GM18520 (cell line): ENCODE data around the gene HIVEP3.
"Not testable (repeated sequence)": the region's sequence is repeated elsewhere in the genome, so short reads cannot be mapped to it uniquely, and the experiment has no call there.

Source experiments
- ATAC-seq: cut with Tn5 transposase; IDR thresholded peaks from one replicate; pipeline ENCODE4 v1.9.1; 2021; ENCODE audit not compliant: unreplicated experiment

HIVEP3 gene

DNA sequence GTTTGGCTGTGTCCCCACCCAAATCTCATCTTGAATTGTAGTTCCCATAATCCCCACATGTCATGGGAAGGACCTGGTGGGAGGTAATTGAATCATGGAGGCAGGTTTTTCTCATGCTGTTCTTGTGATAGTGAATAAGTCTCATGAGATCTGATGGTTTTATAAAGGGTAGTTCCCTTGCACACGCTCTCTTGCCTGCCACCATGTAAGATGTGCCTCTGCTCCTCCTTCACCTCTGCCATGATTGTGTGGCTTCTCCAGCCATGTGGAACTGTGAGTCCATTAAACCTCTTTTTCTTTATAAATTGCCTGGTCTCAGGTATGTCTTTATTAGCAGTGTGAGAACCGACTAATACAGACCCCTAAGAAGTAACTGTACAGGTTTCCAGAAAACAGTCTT is 2.5 kb upstream of the HIVEP3 start:
- ATAC-seq = not testable (repeated sequence)

DNA sequence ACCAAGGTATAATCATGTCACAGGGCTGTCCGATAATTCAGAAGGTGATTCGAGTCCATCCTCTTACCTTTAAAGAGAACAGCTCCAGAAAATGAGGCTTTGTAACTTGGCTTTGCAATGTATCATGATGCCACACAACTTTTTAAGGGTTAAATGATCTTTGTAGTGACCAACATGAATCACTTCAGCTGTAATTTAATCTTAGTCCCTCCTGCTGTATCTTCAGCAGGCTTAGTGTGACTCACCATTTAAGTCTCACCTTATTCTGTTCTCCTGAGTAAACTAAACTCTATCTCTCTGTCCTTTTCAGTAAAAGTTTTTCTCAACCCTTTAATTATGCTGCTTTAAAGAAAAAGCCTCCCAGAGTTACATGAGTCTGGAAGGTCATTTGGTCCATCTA is 1.9 kb upstream of the HIVEP3 start:
- ATAC-seq = no peak

DNA sequence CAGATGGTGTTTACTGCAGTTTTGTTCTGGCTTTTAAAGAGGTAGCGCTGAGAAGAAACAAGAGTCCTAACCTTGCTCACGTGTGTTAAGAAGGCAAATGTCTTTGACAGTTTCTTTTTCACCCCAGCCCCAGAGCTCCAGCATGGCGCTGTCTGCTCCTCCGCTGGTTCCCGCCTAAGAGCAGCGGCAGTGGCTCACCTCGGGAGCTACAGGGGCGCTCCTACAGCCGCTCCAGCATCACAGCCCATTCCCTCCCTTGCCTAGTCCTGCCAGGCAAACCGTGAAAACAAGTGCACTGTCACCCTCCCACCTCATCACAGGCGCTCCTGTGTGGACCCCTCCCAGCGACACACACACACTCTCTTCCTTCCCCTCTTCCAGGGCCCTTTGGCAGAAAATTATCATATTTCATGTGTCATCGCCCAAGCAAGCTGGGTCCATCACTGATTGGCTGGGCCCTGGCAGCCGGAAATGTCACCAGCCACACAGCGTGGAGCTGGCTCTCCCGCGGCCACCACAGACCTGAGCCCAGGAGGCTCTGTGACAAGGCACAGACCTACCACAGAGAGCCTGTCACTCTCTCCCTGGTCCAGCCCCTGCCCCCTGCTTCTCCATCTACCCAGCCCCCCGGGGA is 1.2 kb upstream of the HIVEP3 start:
- ATAC-seq = peak; percentile 55

DNA sequence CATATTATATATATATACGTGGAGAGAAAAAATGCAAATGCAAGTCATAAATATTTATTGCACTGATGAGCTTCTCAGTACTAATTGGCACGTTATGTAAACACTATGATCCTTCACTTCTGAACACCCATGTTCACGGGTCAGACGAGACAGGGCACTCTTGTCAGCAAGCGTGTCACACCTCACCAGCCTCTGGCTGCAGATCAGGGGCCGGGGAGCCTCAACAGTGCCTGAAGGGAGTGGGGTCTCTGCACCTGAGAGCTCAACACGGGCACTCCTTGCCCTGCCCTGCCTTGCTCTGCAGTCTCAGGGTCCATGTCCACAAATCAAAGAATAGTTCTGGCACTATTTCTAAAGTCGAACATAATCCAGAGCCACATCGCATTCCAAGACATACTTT is 409 bp upstream of the HIVEP3 start:
- no peak for ATAC-seq

DNA sequence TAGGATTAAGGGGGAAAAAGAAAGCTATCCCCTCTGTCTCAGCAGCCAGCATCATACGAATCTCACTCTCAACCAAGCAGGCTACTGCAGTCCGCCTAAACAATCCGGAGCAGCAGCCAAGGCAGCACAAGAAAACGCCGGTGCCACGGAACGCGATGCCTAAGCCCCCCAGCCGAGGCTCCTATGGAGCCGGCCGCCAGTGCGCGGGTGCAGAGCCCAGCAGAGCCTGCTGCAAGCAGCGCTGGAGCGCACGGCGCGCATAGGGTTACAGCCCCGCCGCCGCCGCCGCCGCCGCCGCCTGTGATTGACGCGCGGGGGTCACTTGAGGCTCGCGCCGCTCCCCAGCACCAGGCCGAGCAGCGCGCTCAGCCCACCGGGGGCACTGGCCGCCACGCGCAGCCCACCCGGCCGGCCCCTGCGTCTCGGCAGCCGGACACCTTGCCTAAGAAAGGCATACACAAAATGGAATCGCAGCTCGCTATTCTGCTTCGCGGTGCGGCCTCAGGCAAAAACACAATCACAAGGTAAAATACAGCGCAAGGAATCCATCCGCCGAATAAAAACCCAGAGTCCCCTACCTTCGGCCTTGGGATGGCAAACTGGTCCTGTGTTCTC is 780 bp downstream of the HIVEP3 start:
- ATAC-seq = no peak

DNA sequence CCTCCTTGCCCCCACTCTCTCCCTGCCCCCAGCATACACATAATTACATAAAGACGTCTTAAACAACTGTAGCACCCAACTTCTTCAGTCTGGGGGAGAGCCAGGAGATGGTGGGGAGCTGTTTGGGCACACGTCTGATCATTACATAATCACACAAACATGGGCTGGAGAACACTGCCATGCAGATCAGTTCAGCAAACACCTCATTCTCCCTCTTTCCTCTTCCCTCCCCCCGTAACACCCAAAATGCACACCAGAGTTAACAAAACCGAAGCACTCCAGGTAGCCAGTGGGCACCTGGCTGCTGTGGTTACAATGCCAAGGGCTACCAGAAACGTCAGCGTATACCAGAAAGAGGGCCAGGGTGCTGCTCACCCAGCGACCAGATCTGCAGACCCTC is 1.6 kb downstream of the HIVEP3 start:
- ATAC-seq = no peak

DNA sequence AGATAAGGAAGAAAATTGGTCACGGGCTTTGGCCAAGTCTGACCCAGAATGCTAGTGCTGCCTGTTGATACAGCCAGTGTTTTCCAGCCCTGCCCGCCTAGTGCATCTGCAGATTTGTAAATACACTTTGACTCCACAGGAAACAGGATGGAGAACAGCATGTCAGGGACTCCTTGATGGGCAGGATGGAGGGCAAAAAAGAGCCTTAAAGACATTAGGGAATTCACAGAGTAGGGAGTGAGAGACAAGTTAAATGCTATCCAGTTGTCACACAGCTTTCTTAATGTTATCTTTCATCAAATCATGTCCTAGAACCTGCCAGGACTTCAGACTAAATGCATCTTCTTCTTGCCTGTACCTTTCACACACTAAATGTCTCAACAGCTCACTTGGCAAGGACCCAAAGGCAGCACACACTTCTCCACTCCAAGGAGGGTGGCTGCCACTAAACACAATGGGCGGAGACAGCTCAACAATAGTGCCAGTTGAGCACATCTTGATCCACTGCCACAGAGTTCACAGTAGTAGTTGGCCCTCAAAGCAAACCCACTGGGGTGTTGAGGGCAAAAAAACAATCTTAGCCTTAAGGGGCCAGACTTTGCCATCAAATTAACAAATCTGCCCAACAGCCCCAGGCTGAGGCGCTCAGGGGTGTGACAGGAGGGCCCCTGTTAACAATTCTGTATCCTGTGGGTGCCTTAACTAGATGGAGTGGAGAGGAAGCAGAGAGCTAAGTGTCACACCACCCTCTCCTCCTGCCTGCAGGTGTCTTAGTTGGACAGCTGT is 2.7 kb downstream of the HIVEP3 start:
- ATAC-seq = no peak

DNA sequence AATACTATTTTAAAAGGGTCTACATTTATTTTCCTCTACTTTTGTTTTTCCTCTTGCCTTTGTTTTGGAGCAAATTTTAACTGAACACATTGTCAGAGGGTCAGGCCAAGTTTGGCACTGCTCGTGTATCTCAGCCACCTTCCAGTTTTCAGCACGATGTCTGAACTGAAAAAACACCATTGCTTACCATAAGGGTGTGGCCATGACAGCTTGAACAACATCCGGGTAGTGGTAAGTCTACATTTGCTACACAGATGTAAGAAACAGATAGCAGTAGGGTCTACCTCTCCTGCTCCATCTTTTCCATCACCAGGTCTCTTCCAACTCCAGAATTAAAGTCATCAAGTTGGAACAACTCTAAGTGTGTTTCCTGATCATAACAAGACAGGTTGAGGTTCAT is 4.2 kb downstream of the HIVEP3 start:
- no peak for ATAC-seq

DNA sequence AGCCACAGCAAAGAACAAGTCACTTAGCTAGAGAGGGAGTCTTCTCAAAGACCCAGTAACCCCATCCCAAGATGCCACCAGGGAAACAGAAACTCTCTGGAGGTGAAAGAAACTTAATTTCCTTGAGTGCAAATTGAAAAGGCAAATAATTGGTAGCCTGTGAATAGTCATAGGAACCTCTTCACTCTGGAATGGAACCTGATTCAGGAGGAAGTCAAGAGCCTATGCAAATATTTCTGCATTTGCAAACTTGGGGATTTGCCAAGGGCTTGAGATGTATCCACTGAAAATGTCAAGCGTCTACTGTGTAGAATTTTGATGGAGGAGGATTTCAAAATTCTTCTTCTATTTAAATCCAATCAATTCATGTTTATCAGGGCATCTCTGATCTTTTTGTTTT is 5.7 kb downstream of the HIVEP3 start:
- ATAC-seq = no peak

DNA sequence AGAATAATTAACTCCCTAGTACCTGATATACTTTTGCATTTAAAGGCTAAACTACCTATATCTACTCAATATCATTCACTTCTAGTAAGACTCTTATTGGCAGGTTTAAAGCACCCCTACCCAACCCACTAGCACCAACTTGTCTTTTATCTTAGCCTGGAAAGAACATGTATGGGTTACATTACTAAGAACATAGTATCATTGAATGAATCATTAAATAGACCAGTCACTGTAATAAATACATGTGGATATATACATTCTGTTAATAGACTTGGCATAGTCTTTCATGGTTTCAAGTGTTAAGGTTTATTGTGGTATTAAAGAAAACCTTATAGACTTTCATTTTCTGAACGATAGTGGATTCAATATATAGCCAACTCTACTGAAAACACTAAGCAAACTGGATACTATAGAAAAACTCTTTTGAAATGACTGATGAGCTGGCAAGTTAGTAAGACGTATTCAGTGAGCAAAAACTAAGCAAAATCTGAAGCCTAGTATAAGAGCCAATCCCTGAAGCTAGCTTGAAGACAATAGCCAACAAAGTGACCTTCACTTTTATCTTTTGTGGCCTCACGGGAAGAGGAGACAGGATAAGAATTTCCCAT is 10.3 kb downstream of the HIVEP3 start:
- ATAC-seq = no peak

DNA sequence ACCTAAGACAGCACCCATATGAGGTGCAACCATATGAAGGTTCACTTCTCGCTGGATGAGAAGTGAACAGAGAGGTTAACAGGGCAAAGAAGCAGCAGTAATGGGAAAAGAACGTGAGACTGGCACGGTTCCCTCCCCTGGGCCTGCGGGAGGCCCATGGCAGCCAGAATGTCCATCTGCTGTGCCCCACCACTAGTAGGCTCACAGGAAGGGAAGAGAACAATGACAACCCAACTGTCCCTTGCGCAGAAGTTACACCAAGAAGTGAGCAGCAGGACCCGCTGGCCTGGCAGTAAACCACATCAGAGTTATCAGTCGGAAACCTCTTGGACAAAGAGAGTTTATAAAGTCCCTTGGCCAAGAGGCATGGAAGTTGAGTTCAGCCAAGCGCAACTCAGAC is 11.3 kb downstream of the HIVEP3 start:
- ATAC-seq = no peak

DNA sequence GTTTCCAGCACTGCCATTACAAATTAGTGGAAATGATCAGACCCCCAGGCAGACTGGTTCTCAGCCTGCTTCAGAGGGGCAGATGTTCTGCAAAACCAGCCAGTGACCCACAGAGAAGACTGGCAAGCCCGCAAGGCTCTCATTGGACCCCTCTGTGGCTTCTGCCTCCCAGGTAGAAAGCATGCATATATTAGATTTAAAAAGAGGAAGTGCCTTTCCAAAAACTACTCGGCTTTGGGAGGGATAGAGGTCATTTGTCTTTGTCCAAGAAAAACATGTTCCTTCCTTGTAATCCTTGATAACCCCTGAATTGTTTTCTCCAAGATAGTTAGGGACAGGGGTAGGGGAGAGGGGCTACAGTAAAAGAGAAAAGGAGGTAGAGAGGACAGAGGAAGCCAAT is 11.8 kb downstream of the HIVEP3 start:
- ATAC-seq = no peak

DNA sequence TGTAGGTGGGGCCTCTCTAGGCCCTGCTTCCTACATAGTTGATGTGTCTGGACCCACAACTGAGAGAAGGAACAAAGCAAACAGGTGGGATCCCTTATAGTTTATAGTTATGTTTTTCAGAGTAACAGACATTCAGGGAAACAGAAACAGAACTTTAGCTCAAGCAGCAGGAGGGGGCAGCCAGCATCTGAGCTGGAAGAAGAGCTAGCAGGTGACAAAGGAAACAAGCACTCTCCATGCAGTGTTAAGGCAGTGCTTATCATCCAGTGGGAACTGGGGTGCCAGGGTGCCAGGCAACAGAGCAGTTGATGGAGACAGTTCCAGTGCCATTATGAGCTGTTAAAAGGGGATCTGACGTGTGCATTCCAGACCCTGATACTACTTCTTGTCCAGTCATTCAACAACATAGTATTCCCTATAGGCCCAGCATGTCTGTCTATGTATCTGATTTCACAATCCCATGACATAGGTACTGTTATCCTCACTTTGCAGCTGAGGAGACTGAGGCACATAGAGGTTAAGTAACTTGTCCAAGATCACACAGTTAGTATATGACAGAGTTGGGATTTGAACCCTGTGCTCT is 13.5 kb downstream of the HIVEP3 start:
- ATAC-seq = no peak

DNA sequence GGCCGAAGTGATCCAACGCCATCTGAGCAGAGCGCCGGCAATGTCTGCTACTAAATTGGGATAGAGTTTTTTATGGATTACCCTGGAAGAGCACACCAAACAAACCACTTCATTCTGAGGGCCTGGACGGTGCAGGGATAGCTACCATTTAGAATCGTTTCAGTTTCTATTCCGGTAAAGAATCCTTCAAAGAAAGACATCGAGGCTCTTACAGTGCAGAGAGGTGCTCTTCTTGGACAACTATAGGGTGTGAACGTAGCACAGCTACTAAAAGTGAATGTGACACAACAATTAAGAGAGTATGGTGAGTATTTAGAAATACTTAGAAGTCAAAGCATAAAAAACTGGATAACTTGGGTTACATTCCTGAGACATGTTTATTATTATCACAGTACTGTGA is 16.1 kb downstream of the HIVEP3 start:
- ATAC-seq = no peak

DNA sequence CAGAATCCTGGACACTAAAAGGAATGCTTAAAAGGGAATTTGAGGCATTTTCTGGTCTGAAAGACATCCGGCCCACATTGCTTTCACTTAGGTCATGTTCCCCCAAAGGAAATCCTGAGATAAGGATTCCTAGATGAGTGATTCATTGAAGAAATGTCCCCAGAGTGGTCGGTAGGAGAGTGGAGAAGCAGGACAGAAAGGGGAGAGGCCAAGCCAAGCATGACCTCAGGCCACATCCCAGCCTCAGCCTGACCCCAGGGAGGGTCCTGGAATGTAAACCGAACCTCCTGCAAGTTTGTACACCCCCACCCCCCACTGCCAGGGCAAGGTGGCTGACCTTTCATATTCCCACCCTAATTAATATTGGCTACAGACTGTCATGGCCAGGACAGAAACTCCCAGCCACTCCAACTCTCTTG is 16.6 kb downstream of the HIVEP3 start:
- no peak for ATAC-seq

DNA sequence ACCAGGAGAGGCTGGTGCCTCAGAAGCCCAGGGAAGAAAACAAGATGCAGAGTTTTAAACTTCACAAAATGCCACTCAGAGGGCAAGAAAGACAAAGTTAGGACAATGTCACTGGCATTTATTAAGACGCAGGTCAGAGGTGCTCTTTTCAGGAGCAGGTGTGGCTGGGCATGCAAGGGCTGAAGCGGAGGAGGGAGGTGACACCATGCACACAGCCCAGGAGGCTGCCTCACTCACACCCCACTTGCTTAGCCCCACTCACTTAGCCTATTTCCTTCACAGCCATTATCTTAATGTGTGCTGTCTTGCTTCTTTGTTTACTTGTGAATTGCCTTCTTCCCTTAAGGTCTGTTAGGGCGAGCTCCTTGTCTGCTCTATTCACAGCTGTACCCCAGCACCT is 17.2 kb downstream of the HIVEP3 start:
- no peak for ATAC-seq

DNA sequence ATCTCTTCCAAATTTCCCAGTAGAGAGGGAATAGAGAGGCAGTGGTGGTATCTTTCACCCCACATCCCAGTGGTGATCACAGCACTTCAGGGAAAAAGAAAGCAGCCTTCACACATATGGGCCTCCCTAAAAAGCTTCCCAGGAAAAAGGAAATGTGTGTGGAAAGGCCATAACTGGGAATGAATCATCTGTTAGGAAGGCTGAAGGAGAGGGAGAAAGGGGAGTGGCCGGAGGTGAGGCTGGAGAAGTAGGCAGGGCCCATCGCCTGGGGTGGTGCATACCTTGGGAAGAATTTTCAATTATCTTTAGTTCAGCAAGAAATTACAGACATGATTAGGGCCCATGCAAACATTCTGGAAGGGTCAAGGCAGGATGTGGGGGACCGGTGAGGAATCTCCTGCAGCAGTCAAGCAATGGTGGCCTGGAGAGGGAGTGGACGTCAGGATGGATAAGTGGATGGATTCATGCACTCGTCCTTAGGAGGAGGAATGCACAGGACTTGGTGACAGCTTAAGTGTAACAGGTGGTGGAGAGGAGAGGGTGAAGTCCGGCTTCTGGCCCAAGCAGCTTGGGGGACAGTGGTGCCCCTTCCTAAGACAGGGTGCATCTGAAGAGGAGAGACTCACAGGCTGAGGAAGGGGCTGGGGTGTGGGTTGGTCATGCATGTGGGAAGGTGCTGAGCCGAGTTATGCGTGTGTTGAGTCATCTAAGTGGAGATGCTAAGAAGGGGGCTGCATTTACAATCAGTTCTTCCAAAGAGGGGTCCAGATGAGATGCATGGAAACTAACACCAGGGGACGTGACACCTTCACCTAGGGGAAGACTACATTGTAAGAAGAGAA is 17.9 kb downstream of the HIVEP3 start:
- no peak for ATAC-seq

DNA sequence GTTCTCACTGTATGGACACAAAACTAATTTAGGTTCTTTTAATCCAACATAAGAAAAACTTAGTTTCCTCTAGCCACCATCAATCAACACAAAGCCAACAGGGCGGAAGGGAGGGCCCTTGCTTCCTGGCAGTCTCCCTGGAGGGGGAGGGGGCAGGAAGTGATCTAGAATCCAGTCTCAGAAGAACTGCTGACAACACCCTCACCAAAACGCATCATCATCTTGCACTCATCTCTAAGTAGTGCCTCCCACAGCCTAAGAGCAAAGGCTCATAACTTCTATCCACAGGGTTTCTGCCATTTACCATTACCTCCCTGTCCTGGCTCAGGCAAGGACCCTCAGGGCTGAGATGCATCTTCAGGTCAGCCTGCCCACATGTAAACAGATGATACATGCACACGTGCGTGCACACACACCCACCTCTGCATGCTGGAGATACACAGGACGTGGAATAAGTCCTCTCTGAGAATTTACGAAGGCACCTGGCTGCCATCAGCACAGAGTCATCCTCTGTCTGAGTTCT is 20.5 kb downstream of the HIVEP3 start:
- no peak for ATAC-seq

DNA sequence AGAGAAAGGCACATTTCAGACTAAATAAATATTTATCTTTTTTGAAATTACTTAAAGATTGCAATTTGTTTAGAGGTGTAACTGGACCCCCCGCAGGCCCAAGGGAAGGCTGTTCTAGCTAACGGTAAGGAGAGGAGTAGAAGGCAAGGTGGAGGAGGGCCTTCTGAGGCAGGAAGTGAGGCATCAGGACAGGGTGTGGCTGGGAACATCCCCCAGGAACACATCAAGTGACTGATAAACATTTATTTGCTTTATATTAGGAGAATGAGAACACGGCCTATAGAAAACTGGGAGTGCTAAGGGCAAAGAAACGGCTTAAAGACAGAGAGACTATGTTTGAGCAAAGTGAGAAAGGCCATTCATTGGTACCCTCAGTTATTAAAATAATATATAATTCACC is 23.2 kb downstream of the HIVEP3 start:
- ATAC-seq = no peak

DNA sequence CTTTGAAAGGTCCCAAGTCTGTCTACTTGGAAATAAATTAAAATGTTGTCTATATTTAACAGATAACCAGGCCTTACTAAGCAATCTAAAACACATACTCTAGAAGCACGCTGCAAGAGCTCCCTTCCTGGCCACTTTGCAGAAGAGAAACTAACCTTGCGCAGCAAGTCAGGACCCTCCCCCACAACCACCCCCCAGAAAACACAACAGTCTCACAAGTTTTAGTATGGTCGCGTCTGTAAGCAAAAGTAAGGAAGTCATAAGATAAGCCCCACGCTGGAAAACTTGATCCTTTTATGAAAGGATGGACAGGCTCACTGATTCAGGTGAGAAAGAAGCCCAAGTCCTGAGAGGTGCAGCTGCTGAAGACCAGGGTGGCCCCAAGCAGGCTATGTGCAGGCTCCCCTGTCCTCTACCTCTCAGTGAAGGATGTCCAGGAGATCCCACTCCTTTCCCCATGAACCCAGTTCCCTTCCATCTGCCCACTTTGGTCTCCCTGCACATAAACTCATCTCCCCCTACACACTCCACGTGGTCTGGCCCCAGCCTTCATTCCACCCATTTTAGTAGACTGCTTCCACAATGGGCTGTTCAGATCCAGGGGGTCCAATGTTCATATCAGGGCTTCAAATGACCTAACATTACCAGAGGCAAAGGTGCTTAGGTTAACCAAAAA is 23.8 kb downstream of the HIVEP3 start:
- no peak for ATAC-seq
